ENCODE data around the gene FAM131A.

GRCh38 chr3:184311633-184312032, 25.8 kb upstream of the FAM131A start:
- TF ChIP-seq CTCF (IDR thresholded peaks at IDR 0.05; ENCODE audit: insufficient read depth, low read length, poor library complexity, severe bottlenecking) (no peak), EZH2phosphoT487 (conservative IDR thresholded peaks at IDR 0.05; ENCODE audit: low read length) (no peak)

All from SU-DHL-6 (cell line).